Endothelial cell of umbilical vein (primary cell): ENCODE data around the gene RASA1. TPM values are rescaled to one million over a fixed set of nuclear protein-coding genes. Genes with fewer than 3 reads are reported as not detected.

Experiments
- BruUV-seq: library from RNA; stranded (reverse); fragments of 400-500 nt; replicated peaks from 2 replicates; lab custom pipeline; 2021; lab: Mats Ljungman, UMichigan
- CTCF ChIA-PET: fragments of 300-600, 350-600 bp; sonication (Branson Sonifier 250); formaldehyde crosslinking; loops from one replicate; lab custom pipeline; 2021; ENCODE audit warnings: antibody characterized with exemption, inconsistent platforms; lab: Charles Lee
- POLR2A ChIA-PET: fragments of 300-600, 350-600 bp; sonication (Branson Sonifier 250); formaldehyde crosslinking; loops from one replicate; lab custom pipeline; 2021; ENCODE audit warnings: antibody characterized with exemption, inconsistent platforms; lab: Charles Lee
- DNase-seq: peaks from one replicate; pipeline ENCODE4 v3.0.0-alpha.2; 2011; ENCODE audit warnings: low read depth, low spot score
- FAIRE-seq: peaks from 2 replicates; lab custom pipeline; 2011; peaks lifted over from hg19 to GRCh38; lab: Jason Lieb, UNC
- H2AFZ ChIP-seq: 2 replicates; pipeline ENCODE4 v1.6.0; 2012; ENCODE audit warnings: low read depth, low read length, control low read depth, inconsistent platforms
- H3K27ac ChIP-seq: 2 replicates; pipeline ENCODE4 v1.5.1; 2011; ENCODE audit warnings: low read depth, mild to moderate bottlenecking, control low read depth, low read length, moderate library complexity; ENCODE audit not compliant: insufficient read depth
- H3K27me3 ChIP-seq, 2 experiments: 2 replicates each; pipeline versions ENCODE4 v1.6.0 to v1.6.1; 2011; ENCODE audit warnings: low read length in 2 of 2, mixed read lengths in 1 of 2; ENCODE audit not compliant: control insufficient read depth in 2 of 2, insufficient read depth in 2 of 2
- H3K36me3 ChIP-seq, 2 experiments: 2 replicates in 1 of 2; 3 replicates in 1 of 2; pipeline ENCODE4 v1.5.1; 2011; ENCODE audit warnings: low read length in 2 of 2, mild to moderate bottlenecking in 1 of 2, moderate library complexity in 1 of 2; ENCODE audit not compliant: control insufficient read depth in 2 of 2, insufficient read depth in 2 of 2; ENCODE audit errors: extremely low read depth in 1 of 2
- H3K4me1 ChIP-seq: 3 replicates; pipeline ENCODE4 v1.5.1; 2011; ENCODE audit warnings: mild to moderate bottlenecking, low read length; ENCODE audit not compliant: control insufficient read depth, insufficient read depth; ENCODE audit errors: extremely low read depth
- H3K4me2 ChIP-seq: 2 replicates; pipeline ENCODE4 v1.6.1; 2011; ENCODE audit warnings: low read length, control low read depth, mixed read lengths; ENCODE audit not compliant: insufficient read depth
- H3K4me3 ChIP-seq, 3 experiments: fragments of 200-600 bp in 1 of 3; sonication (generic), shearing (Covaris generic) in 1 of 3; replicated peaks in 1 of 3; 2 replicates each; pipeline ENCODE4 v1.5.1; 2011 to 2016; ENCODE audit warnings: control low read depth in 3 of 3, low read length in 3 of 3, mild to moderate bottlenecking in 2 of 3, inconsistent platforms in 1 of 3, low read depth in 1 of 3, moderate library complexity in 1 of 3; ENCODE audit not compliant: insufficient read depth in 1 of 3
- H3K79me2 ChIP-seq: 2 replicates; pipeline ENCODE4 v1.6.0; 2012; ENCODE audit warnings: low read length, inconsistent platforms; ENCODE audit not compliant: control insufficient read depth, insufficient read depth
- H3K9ac ChIP-seq: replicated peaks from 2 replicates; pipeline ENCODE3; 2011; ENCODE audit warnings: low read length, control low read depth; ENCODE audit not compliant: insufficient read depth; ENCODE audit errors: extremely low read depth
- H3K9me1 ChIP-seq: replicated peaks from 3 replicates; pipeline ENCODE4 v1.6.0; 2011; ENCODE audit warnings: mild to moderate bottlenecking, low read length; ENCODE audit not compliant: control insufficient read depth, insufficient read depth; ENCODE audit errors: extremely low read depth
- H3K9me3 ChIP-seq: replicated peaks from 2 replicates; pipeline ENCODE4 v1.5.1; 2012; ENCODE audit warnings: low read length, inconsistent platforms; ENCODE audit not compliant: control insufficient read depth, insufficient read depth
- H4K20me1 ChIP-seq: replicated peaks from 2 replicates; pipeline ENCODE3; 2011; ENCODE audit warnings: mild to moderate bottlenecking, low read length; ENCODE audit not compliant: control insufficient read depth, insufficient read depth; ENCODE audit errors: extremely low read depth
- EZH2 ChIP-seq: IDR thresholded peaks from 2 replicates; pipeline ENCODE4 v1.6.1; 2012; ENCODE audit warnings: borderline replicate concordance, low read depth, mild to moderate bottlenecking, moderate library complexity, low read length, inconsistent platforms; ENCODE audit not compliant: severe bottlenecking
- FOS ChIP-seq: IDR thresholded peaks from 2 replicates; pipeline ENCODE4 v1.6.1; 2011; ENCODE audit warnings: mild to moderate bottlenecking, low read length, moderate library complexity, borderline replicate concordance; ENCODE audit not compliant: insufficient read depth
- GATA2 ChIP-seq: IDR thresholded peaks from 2 replicates; pipeline ENCODE4 v1.7.0; 2011; ENCODE audit warnings: low read depth, mild to moderate bottlenecking, moderate library complexity, mixed read lengths, low read length; ENCODE audit not compliant: insufficient read length, insufficient read depth
- JUN ChIP-seq: IDR thresholded peaks from 2 replicates; pipeline ENCODE4 v1.6.1; 2011; ENCODE audit warnings: borderline replicate concordance, low read depth; ENCODE audit not compliant: insufficient read length, insufficient read depth
- MYC ChIP-seq: IDR thresholded peaks from one replicate; pipeline ENCODE4 v1.6.1; 2011; ENCODE audit warnings: mild to moderate bottlenecking, low read depth, low read length
- POLR2A ChIP-seq: IDR thresholded peaks from 2 replicates; pipeline ENCODE4 v1.6.1; 2012; ENCODE audit warnings: low read depth, mild to moderate bottlenecking, control low read depth, low read length
- POLR2AphosphoS5 ChIP-seq: IDR thresholded peaks from 2 replicates; pipeline ENCODE4 v1.6.1; 2012; ENCODE audit warnings: low read depth, mild to moderate bottlenecking, control low read depth, low read length, moderate library complexity; ENCODE audit not compliant: insufficient read depth
- dilution Hi-C: fragments of 300-500 bp; cut with MboI; formaldehyde crosslinking; loops from one replicate; pipeline ENCODE4 v1.15.0; 2019; ENCODE audit warnings: low sequenced_read_pairs; ENCODE audit not compliant: extremely low pct_ligation_motif_present
- intact Hi-C: fragments of 100-400 bp; cut with micrococcal nuclease; formaldehyde crosslinking; loops from one replicate; pipeline ENCODE4 v1.10.0; 2022
- polyA plus RNA-seq, 4 experiments: library from polyadenylated mRNA; depleted of rRNA in 3 of 4; stranded (reverse) in 3 of 4; unstranded in 1 of 4; fragments of >200 nt; gene quantifications; 2 replicates each; pipeline versions ENCODE4 v1.2.1 to v1.2.3, GENCODE V29; 2011 to 2012; ENCODE audit warnings: missing spikeins in 1 of 4
- total RNA-seq: library from RNA; stranded (reverse); gene quantifications from 2 replicates; pipeline ENCODE4 v1.2.3, GENCODE V29; 2021
- TF ChIP-seq, protein P1 (sequence below): IDR thresholded peaks from 2 replicates; pipeline ENCODE4 v1.6.1; 2011; ENCODE audit not compliant: insufficient read depth, insufficient read length
- TF ChIP-seq, protein P2 (sequence below), 2 donors: IDR thresholded peaks; 1 replicate in 1 of 2; 2 replicates in 1 of 2; pipeline ENCODE4 v1.5.1; 2011; ENCODE audit warnings: low read length in 2 of 2, mild to moderate bottlenecking in 2 of 2, moderate library complexity in 2 of 2, control low read depth in 1 of 2, inconsistent platforms in 1 of 2, low read depth in 1 of 2; ENCODE audit not compliant: insufficient read depth in 1 of 2; ENCODE audit errors: extremely low read depth in 1 of 2

RASA1 gene
- total and polyA plus RNA-seq, 2 donors (not counting 3 experiments of a cell fraction or from before 2014, with no cell fraction given) = 23.1 to 42.0 TPM

DNA sequence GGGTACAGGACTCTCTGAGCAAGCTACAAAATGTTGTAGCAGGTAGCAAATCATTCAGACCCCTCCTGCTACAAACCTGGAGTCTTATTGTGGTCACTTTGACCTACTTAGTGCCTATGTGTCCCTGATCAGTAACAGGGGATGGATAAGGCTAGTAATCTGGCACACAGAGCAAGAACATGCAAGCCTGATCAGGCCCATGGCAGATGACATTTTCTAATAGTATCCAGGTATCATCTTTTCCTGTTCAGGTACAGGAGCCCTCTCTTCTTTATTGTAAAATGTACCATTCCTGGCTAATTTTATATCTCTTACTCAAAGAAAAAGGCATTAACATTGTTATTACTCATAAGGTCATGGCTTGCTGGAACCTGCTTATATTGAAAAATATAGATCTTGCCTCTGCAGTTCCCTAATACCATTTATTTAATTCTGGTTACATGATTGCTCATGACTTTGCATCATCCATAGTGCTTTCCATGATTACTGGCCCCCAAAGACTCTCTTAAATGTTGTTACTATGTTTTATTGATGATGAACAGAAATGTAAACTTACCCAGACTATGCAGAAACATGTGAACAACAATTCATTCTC, 163.3 kb downstream of the RASA1 start:
- Histone ChIP-seq H3K79me2 (no peaks in the 10 kb centered on the region), H3K9ac (no peak overlapping the region), H3K9me1 (no peaks in the 10 kb centered on the region), H3K9me3 (no peaks in the 10 kb centered on the region), H2AFZ (no peak overlapping the region), H3K4me1 (no peaks in the 10 kb centered on the region), H3K4me2 (no peak overlapping the region), H3K27me3 (peaks cover 0 to 2% of the 10 kb centered on the region in 2 experiments), H3K27ac (no peak overlapping the region), H3K4me3 (no peak overlapping the region), H3K36me3 (no peaks in the 10 kb centered on the region), H4K20me1 (no peaks in the 10 kb centered on the region)
- TF ChIP-seq POLR2AphosphoS5 (no peak), MYC (no peak), GATA2 (no peak), JUN (no peak), POLR2A (no peak), EZH2 (no peak), FOS (no peak)
- TF ChIP-seq, protein P1, sequence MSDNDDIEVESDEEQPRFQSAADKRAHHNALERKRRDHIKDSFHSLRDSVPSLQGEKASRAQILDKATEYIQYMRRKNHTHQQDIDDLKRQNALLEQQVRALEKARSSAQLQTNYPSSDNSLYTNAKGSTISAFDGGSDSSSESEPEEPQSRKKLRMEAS = no peak
- TF ChIP-seq, protein P2, sequence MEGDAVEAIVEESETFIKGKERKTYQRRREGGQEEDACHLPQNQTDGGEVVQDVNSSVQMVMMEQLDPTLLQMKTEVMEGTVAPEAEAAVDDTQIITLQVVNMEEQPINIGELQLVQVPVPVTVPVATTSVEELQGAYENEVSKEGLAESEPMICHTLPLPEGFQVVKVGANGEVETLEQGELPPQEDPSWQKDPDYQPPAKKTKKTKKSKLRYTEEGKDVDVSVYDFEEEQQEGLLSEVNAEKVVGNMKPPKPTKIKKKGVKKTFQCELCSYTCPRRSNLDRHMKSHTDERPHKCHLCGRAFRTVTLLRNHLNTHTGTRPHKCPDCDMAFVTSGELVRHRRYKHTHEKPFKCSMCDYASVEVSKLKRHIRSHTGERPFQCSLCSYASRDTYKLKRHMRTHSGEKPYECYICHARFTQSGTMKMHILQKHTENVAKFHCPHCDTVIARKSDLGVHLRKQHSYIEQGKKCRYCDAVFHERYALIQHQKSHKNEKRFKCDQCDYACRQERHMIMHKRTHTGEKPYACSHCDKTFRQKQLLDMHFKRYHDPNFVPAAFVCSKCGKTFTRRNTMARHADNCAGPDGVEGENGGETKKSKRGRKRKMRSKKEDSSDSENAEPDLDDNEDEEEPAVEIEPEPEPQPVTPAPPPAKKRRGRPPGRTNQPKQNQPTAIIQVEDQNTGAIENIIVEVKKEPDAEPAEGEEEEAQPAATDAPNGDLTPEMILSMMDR (IDR thresholded peaks at IDR 0.05; ENCODE audit: extremely low read depth in 1 of 2, insufficient read depth in 1 of 2, low read depth in 1 of 2, low read length in 2 of 2) = no peak
- no TSS peak for BruUV-seq
- intact Hi-C loops = no loop called here
- no peak for DNase-seq
- ChIA-PET POLR2A (no interaction called here), CTCF (no interaction called here)
- dilution Hi-C loops = no loop called here
- no peak for FAIRE-seq
